Activated T-helper 1 cell treated with anti-CD3 and anti-CD28 coated beads, Interleukin-12 subunit alpha, Interleukin-12 subunit beta, Interleukin-2, Interleukin-4 antibody, amounts not matched to agents 30 ng/mL and 10 ng/mL and 1 ng/mL, durations not matched to agents 14 hours and 24 hours and 36 hours (primary cell): ENCODE data around the gene ZC3H12D. TPM values are rescaled to one million over a fixed set of nuclear protein-coding genes. Genes with fewer than 3 reads are reported as not detected.
"Not testable (repeated sequence)": the region's sequence is repeated elsewhere in the genome, so short reads cannot be mapped to it uniquely, and the experiment has no call there.

Source experiments
- DNase-seq: peaks from one replicate; pipeline ENCODE4 v3.0.0; 2021; ENCODE audit warnings: low spot score
- H3K27ac Mint-ChIP-seq: one replicate; pipeline ENCODE4 v1.8.0; 2021; ENCODE audit warnings: mild to moderate bottlenecking, mixed read lengths
- H3K27me3 Mint-ChIP-seq: one replicate; pipeline ENCODE4 v1.8.0; 2022; ENCODE audit warnings: mild to moderate bottlenecking, moderate library complexity, mixed read lengths; ENCODE audit not compliant: insufficient read depth
- H3K36me3 Mint-ChIP-seq: one replicate; pipeline ENCODE4 v1.8.0; 2021; ENCODE audit warnings: low read depth, mixed read lengths
- H3K4me1 Mint-ChIP-seq: one replicate; pipeline ENCODE4 v1.8.0; 2021; ENCODE audit warnings: low read depth, mixed read lengths
- H3K4me3 Mint-ChIP-seq: one replicate; pipeline ENCODE4 v1.8.0; 2021; ENCODE audit warnings: mild to moderate bottlenecking, moderate library complexity, mixed read lengths
- H3K9me3 Mint-ChIP-seq: one replicate; pipeline ENCODE4 v1.8.0; 2021; ENCODE audit warnings: mixed read lengths
- intact Hi-C: fragments of 100-400 bp; cut with micrococcal nuclease; formaldehyde crosslinking; loops from one replicate; pipeline ENCODE4 v1.15.1; 2024
- total RNA-seq: library from RNA; stranded (reverse); gene quantifications from 2 replicates; pipeline ENCODE4 v1.2.3, GENCODE V29; 2022

ZC3H12D gene
- total RNA-seq, 1 donor from 2014 or later: 96.7 TPM

- H3K4me3 Mint-ChIP-seq: peak overlapping the region; percentile 67
Observed at GRCh38 chr6:149496597-149496996, 11.8 kb upstream of the ZC3H12D start.

GRCh38 chr6:149495349-149496016, 10.7 kb upstream of the ZC3H12D start:
- peak overlapping the region; percentile 99 for H3K27ac Mint-ChIP-seq
- not testable (repeated sequence) for H3K9me3 Mint-ChIP-seq, H3K36me3 Mint-ChIP-seq, H3K27me3 Mint-ChIP-seq
- DNase-seq: peak; percentile 19
- H3K4me1 Mint-ChIP-seq: peaks cover 83% of the 10 kb centered on the region
- intact Hi-C loops: loop anchor here (1.0 to 5.0 kb wide), 10 partner anchors 10 to 735 kb away; partner anchors contain the start of gene ZC3H12D
- peak overlapping the region; percentile 67 for H3K4me3 Mint-ChIP-seq

More at GRCh38 chr6:149496597-149496996, 11.8 kb upstream of the ZC3H12D start:
- peaks cover 82% of the 10 kb centered on the region for H3K4me1 Mint-ChIP-seq
- H3K36me3 Mint-ChIP-seq: peaks cover 11% of the 10 kb centered on the region
- intact Hi-C loops: loop anchor here (1.0 to 5.0 kb wide), 4 partner anchors 262 to 467 kb away; no protein-coding TSS in a partner anchor
- not testable (repeated sequence) for H3K9me3 Mint-ChIP-seq, DNase-seq, H3K27me3 Mint-ChIP-seq
- H3K27ac Mint-ChIP-seq: peak overlapping the region; percentile 99

DNA sequence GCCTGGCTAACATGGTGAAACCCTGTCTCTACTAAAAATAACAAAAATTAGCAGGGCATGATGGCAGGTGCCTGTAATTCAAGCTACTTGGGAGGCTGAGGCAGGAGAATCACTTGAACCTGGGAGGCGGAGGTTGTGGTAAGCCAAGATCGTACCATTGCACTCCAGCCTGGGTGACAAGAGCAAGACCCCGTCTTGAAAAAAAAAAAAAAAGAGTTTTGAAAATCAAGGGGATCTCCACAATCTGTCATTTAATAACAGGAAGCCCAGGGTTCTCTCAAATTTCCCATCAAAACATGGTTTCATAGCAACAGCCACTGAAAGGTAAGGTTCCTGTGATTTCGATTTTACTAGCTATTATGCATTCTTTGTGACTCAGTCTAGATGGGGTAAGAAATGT, 10.0 kb upstream of the ZC3H12D start:
- H3K4me1 Mint-ChIP-seq: peaks cover 86% of the 10 kb centered on the region
- intact Hi-C loops: loop anchor here (1.0 to 5.0 kb wide), 8 partner anchors 10 to 735 kb away; partner anchors contain the start of gene ZC3H12D
- H3K36me3 Mint-ChIP-seq, H3K9me3 Mint-ChIP-seq, H3K27me3 Mint-ChIP-seq: not testable (repeated sequence)
- H3K4me3 Mint-ChIP-seq: peak overlapping the region; percentile 67
- H3K27ac Mint-ChIP-seq: peak overlapping the region; percentile 99
- peak; percentile 64 for DNase-seq

DNA sequence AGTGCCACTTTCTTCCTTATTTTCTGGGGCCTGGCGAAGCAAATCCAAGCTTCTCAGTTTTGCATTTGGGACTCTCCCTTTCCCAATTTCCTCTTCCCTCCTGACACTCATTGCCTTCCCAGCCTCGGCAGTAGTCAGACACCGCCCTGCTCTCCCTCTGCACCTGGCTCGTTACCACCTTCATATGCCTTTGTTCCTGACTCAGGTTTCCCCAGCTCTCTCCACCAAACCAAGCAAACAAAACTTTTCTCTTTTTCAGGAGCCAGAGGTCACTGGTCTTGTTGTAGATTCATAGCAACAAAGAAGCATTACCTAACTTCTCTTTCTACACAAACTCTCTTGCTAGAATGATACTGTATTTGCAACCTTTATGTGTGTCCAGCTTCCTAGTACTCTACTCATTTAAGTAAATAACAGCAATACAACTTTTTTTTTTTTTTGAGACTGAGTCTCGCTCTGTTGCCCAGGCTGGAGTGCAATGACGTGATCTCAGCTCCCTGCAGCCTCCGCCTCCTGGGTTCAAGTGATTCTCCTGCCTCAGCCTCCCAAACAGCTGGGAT, 9.0 kb upstream of the ZC3H12D start:
- Mint-ChIP-seq H3K27ac (peak overlapping the region; percentile 99), H3K36me3 (peaks cover 7% of the 10 kb centered on the region), H3K4me1 (peaks cover 89% of the 10 kb centered on the region), H3K27me3 (no peaks in the 10 kb centered on the region), H3K9me3 (peaks cover 3% of the 10 kb centered on the region), H3K4me3 (peak overlapping the region; percentile 28)
- no peak for DNase-seq
- intact Hi-C loops: no loop called here

GRCh38 chr6:149492798-149493343, 8.1 kb upstream of the ZC3H12D start:
- peaks cover 87% of the 10 kb centered on the region for H3K4me1 Mint-ChIP-seq
- H3K4me3 Mint-ChIP-seq: no peak overlapping the region
- DNase-seq: no peak
- H3K9me3 Mint-ChIP-seq: peaks cover 3% of the 10 kb centered on the region
- H3K27me3 Mint-ChIP-seq: no peaks in the 10 kb centered on the region
- intact Hi-C loops: no loop called here
- peak overlapping the region; percentile 99 for H3K27ac Mint-ChIP-seq
- peaks cover 6% of the 10 kb centered on the region for H3K36me3 Mint-ChIP-seq

- no peaks in the 10 kb centered on the region for H3K36me3 Mint-ChIP-seq
- no peak overlapping the region for H3K4me3 Mint-ChIP-seq
- peak overlapping the region; percentile 65 for H3K27ac Mint-ChIP-seq
- H3K4me1 Mint-ChIP-seq: peaks cover 79% of the 10 kb centered on the region
- H3K27me3 Mint-ChIP-seq: no peaks in the 10 kb centered on the region
- intact Hi-C loops: no loop called here
- no peak for DNase-seq
- no peaks in the 10 kb centered on the region for H3K9me3 Mint-ChIP-seq
Observed at GRCh38 chr6:149489967-149490366, 5.2 kb upstream of the ZC3H12D start.

DNA sequence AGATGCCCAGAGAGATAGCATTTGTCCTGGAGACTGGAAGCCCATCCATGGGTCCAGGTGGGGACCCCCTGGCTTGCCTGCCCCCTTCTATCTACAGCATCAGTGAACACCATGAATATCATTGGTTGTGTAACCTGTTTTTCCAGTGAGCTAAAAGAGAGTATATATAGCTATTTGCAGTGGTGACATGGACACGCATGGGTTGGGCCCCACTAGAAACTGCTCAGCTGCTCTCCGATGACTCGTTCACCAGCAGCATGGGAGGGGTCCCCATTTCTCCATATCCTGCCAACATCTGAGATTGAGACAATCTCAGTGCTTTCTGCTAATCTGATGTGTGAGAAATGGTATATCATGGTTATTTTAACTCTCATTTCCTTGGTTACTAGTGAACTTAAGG, 4.0 kb upstream of the ZC3H12D start:
- no peaks in the 10 kb centered on the region for H3K9me3 Mint-ChIP-seq
- no peak overlapping the region for H3K4me3 Mint-ChIP-seq
- DNase-seq: no peak
- no peaks in the 10 kb centered on the region for H3K27me3 Mint-ChIP-seq
- H3K27ac Mint-ChIP-seq: peak overlapping the region; percentile 62
- intact Hi-C loops: no loop called here
- H3K4me1 Mint-ChIP-seq: peaks cover 74% of the 10 kb centered on the region
- H3K36me3 Mint-ChIP-seq: peaks cover 4% of the 10 kb centered on the region

DNA sequence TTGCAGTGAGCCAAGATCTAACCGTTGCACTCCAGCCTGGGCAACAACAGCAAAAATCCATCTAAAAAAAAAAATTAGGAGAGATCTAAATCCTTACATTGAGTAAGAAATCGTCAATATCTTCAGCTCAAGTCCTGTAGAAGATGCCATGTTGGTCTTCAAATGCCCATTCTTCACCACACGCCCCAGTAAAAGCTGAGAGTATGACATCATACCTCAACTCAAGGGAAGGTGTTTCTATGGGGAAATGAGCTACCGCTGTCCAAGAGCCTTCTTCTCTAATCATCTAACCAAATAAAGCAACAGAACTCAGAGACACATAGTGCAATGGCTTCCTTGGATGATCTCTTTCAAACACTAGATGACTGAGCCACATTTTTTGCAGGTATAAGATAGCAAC, 2.5 kb upstream of the ZC3H12D start:
- Mint-ChIP-seq H3K4me3 (no peak overlapping the region), H3K4me1 (peaks cover 74% of the 10 kb centered on the region), H3K27ac (no peak overlapping the region), H3K27me3 (no peaks in the 10 kb centered on the region), H3K36me3 (peaks cover 13% of the 10 kb centered on the region), H3K9me3 (no peaks in the 10 kb centered on the region)
- intact Hi-C loops: no loop called here
- DNase-seq: no peak

DNA sequence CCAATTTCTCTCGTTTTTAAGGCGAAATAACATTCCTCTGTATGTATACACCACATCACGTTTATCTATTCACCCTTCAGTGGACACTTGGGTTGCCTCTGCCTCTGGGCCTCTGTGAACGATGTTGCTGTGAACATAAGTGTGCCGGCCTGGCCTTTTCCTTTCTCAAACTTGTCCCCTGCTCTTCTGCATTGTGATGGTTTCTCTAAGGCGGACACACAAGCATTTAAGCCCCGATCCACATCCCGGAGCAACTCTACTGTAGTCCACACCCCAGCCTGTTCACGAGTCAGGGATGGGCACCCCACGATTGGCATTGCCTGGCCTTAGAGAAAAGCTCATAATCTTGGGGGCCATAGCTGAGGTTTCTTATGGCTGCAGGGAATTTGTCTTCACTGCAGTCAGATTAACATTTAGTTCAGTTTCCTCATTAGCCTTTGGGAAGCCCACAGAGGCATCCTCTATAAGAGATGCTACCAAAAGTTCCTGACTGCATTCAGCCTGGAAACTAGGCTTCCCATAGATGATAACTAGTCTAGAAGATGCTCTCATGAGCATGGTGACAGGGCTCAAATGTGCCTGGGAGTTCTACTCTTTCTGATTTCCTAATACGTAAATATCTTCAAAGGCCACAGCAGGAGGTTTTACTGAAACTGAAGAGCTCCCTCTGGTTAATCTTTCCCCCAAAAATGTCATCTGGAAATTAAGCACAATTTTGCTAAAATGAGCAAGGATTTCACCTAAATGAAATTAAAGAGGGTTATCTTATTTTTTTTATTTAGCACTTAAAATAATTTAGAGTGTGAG, 762 bp downstream of the ZC3H12D start:
- Mint-ChIP-seq H3K4me1 (peaks cover 74% of the 10 kb centered on the region), H3K9me3 (no peaks in the 10 kb centered on the region), H3K4me3 (peak overlapping the region; percentile 92), H3K27ac (peak overlapping the region; percentile 99), H3K36me3 (peaks cover 39% of the 10 kb centered on the region), H3K27me3 (no peaks in the 10 kb centered on the region)
- DNase-seq: no peak
- intact Hi-C loops: loop anchor here (1.0 to 2.0 kb wide), 2 partner anchors 81 to 165 kb away; no protein-coding TSS in a partner anchor

DNA sequence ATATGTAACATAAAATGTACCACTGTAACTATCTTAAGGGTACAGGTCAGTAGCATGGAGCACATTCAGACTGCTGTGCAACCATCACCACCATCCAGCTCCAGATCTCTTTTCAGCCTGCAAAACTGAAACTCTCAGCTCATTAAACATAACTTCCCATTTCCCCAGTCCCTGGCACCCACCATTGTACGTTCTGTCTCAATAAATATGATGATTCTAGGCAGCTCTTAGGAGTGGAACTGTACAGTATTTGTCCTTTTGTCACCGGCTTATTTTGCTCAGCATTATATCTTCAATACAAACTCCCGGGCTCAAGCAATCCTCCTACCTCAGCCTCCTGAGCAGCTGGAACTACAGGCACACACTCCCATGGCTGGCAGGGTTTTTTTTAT, 1.5 kb downstream of the ZC3H12D start:
- Mint-ChIP-seq H3K4me3 (peak overlapping the region; percentile 92), H3K36me3 (peaks cover 45% of the 10 kb centered on the region), H3K4me1 (peaks cover 74% of the 10 kb centered on the region), H3K27ac (peak overlapping the region; percentile 99), H3K9me3 (no peaks in the 10 kb centered on the region), H3K27me3 (no peaks in the 10 kb centered on the region)
- intact Hi-C loops: no loop called here
- DNase-seq: no peak

GRCh38 chr6:149482545-149483333, 2.1 kb downstream of the ZC3H12D start:
- no peaks in the 10 kb centered on the region for H3K9me3 Mint-ChIP-seq
- peak overlapping the region; percentile 99 for H3K27ac Mint-ChIP-seq
- intact Hi-C loops: no loop called here
- peak overlapping the region; percentile 92 for H3K4me3 Mint-ChIP-seq
- H3K27me3 Mint-ChIP-seq: no peaks in the 10 kb centered on the region
- H3K36me3 Mint-ChIP-seq: peaks cover 45% of the 10 kb centered on the region
- peaks cover 75% of the 10 kb centered on the region for H3K4me1 Mint-ChIP-seq
- DNase-seq: no peak
